SIG-M5 treated with dmso at 0.1 percent for 504 hours (cell line): ENCODE data around the gene WASF2.
A peak's percentile ranks its signal among the peaks of the same experiment; 100 is the strongest.
"Not testable (repeated sequence)": the region's sequence is repeated elsewhere in the genome, so short reads cannot be mapped to it uniquely, and the experiment has no call there.

Experiments used
- DNase-seq: peaks from one replicate; lab custom pipeline; 2025; ENCODE audit not compliant: unreplicated experiment; lab: John Stamatoyannopoulos, UW

Gene WASF2

DNA sequence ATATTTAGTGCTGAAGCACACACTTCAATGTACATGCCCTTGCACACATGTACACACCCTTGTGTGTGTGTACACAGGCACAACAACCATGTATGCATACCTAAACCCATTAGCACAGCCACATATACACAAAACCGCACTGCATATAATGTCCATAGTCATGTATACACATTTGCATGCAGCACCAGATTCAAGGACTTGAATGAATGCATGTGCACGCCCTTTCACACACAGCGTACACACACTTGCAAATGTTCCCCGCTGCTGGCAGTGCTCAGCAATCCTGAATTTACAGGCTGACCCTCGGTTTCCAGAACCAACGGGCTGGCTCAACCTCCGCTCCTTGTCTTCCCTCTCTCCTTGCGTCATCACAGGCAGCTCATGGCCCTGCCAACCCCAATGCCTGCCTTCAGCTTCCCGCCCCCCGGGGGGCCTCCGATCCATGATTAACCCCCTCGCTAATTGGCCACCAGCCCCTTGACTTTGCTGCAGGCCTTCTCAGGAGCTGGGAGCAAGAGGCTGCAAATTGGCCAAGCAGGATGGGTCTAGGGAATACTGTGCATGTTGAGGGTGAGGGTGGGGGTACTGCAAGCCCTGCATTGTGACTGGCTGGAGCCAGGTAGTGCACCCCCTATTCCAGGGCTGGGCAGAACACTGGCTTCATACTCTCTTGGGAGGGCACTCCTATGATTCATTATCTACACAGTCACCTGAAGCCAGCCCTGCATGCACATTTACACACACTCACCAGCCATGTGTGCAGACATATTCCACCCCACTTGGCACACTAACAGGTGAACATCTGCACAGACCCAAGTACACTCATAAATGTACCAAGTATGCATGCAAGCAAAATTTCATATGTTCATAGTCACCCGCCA is 89.6 kb downstream of the WASF2 start:
- DNase-seq = no peak

DNA sequence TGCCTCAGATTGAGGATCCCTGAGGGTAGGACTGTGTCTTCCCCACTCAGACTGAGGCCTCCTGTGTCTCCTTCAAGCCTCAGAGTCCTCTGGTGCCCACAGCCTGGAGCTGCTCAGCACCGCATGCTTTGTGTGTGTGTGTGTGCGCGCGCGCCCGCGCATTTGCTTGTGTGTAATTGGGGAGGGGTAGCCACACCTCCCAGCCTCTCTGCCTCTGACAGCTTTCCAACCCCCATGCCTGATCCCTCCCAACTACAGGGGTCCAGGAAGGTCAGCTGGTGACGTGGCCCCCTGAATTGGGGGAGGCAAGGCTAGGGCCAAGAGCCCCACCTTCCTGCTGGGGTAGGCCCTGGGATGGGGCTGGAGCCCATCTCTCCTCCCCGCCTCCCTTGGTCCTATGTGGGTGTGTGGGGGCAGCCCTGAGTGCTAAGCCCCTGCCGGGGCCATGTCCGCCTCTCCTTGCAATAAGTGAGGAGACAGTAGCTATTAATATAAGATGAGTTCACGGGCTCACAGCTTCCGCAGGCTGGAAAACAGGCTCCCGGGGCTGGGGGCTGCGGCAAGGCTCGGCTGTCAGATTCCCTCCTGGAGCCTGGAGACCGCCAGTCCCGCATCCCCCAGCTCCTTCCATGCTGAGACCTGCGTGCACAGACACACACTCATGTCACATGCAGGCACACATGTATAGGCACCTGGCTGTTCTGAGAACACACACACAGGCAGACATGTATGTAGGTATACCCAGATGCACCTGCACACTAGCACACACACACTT is 90.5 kb downstream of the WASF2 start:
- DNase-seq = no peak

DNA sequence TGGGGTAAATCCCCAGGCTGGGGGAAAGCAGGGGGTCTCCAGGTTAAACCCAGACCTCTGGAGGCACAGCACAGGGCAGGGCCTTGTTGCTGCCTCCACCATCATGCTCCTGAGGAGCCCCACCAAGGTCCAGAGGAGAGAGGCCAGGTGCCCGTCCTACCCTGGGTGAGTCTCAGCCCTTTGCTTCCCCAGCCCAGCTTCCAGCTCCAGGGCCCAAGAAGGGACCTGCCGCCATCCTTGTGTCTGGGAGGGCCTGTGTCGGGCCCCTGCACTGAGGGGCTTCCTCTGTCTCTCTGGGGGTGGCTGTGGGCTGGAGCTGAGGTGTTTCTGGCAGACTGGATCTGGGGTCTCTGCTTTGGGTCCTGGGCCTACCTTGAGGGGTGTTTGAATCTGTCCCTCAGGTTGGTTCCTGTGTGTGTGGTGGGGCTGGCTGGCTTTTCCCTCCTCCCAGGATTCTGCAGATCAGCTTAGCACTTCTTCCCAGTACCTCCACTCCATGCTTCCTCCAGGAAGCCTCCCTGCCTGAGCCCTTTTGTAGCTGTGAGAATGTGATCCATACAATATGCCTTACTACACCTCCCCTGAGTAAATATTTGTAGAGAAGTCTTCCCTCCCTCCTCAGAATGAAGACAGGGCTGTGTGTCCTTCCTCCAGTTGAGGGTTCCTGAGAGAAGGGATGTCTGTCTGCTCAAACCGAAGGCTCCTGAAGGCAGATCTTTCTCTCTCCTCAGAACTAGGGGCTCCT is 91.4 kb downstream of the WASF2 start:
- no peak for DNase-seq

DNA sequence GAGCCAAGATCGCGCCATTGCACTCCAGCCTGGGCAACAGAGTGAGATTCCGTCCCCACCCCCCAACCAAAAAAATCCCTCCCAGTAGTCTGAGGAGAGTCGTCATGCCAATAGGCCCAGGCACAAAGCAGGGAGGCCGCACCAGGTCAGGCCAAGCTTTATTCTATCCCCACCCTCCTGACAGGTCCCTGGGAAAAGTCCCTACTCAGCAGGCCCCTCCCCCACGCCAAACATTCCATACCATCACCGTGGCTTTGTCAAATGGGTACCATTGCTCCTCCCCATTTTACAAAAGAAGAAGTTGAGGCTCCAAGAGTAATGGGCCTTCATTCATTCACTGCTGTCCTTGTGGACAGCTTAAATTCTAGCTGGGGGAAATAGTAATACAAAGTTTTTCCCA is 92.2 kb downstream of the WASF2 start:
- no peak for DNase-seq

DNA sequence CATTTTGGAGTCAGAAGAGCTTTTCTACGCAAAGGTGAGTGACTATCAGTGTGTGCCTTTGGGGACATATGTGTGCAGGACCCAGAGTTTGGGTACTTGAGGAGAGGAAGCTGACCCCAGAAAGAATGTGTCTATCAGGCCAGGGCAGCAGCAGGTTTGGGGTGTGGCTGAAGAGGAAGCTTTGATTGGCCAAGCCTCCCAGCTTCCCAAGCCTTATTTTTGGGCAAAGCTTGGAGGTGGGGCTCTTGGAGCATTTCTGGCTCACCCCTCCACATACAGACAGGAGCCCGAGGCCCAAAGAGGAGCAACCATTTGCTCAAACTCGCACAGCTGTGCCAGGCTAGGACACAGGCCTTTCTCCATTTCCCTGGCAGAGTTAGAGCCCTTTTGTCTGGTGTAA is 92.9 kb downstream of the WASF2 start:
- no peak for DNase-seq

DNA sequence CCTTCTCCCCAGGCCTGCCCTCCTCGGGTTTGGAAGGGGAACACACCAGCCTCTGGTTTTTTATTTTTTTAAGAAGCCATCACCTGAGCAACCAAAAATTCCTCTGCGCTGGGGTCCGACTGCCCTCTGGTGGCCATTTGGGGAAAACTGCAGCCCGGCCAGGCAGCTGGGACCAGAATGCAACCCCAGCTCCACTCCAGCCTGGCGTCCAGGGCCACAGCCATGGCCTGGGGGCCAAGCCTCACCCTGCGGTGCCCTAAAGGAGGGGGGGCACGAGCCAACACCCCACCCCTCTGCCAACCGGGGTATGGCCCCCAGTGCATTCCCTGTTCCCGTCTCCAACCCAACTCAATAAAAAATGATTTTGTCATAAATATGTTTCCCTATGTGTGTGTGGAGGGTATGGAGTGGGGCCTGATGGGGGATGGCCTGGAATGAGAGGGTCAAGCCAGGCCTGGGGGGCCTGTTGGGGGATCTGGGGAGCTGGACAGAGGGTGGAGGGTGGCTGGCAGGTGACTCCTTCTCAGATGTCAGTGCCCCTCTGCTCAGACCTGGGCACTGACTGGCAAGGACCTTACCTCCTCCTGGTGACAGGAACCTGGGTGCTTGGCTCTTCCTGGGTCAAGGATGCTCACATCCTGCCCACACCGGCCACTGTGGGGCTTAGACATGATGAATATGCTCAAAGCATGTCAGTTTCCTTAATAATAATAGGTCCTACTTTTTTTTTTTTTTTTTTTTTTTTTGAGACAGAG is 94.3 kb downstream of the WASF2 start:
- peak; percentile 70 for DNase-seq

DNA sequence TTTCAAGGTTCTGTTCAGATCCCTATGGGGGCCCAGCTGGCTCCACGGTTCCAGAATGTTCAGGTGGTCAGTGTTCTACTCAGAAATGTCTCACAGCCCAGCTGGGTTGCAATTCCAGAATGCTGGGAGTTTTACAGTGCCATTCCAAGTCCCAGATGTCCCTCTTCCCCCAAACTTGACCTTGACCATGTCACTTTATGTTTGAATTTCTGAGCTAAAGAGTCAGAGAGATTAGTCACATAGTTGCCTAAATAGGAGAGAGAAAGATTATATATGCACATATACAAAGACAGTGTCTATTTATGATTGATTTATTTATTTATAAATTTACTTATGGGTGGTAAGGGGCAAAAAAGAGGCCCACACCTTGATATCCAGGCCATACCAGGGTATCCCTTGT is 95.0 kb downstream of the WASF2 start:
- no peak for DNase-seq

DNA sequence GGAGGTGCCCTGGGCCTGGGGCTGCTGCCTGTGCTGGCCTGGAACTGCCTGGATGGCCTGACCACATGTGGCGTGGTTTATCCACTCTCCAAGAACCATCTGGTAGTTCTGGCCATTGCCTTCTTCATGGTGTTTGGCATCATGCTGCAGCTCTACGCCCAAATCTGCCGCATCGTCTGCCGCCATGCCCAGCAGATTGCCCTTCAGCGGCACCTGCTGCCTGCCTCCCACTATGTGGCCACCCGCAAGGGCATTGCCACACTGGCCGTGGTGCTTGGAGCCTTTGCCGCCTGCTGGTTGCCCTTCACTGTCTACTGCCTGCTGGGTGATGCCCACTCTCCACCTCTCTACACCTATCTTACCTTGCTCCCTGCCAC is 95.7 kb downstream of the WASF2 start:
- DNase-seq = no peak

DNA sequence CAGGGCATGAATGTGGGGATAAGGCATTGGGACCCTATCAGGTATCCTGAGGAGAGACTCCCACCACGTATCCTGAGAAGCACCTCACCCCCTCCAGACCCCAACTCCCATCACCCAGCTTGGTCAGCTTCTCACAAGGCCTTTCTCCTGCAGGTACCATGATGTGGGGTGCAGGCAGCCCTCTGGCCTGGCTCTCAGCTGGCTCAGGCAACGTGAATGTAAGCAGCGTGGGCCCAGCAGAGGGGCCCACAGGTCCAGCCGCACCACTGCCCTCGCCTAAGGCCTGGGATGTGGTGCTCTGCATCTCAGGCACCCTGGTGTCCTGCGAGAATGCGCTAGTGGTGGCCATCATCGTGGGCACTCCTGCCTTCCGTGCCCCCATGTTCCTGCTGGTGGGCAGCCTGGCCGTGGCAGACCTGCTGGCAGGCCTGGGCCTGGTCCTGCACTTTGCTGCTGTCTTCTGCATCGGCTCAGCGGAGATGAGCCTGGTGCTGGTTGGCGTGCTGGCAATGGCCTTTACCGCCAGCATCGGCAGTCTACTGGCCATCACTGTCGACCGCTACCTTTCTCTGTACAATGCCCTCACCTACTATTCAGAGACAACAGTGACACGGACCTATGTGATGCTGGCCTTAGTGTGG is 96.2 kb downstream of the WASF2 start:
- DNase-seq = no peak

DNA sequence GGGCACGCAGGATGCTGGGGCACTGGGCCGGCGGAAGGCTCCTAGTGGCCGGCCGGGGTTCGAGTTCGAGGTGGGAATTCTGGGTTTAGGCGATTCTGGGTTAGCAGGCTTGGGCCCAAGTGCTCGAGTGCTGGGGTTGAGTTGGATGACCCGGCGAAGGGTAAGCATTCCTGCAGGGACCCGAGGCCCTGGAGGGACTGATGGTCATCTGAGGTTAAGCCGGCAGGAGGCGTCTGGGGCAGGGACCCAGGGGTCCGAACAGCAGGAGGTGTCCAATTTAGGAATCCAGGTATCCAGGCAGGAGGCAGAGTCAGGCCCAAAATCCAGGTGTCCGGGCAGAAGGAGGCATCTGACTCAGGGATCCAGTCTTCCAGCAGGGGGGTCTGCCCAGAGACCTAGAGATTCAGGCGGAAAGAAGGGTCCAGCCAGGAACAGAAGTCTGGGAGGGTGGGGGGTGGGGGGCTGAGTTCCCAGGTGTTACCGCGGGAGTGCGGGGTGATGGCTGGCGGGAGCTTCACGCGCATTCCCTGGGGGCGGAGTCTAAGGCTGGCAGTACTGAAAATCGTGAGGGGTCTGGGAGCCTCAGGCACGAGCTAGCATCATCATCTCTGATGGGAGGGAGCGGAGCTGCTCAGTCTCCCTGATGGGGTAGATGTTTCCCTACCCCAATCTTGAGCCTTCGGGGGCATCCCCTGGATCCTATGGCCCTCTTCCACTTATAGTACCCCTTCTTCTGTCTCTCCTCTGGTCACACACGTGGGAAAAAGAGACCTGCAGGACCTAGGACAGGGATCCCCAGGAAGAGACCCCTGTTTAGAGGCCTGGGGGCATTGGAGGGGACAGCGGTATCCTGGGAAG is 97.0 kb downstream of the WASF2 start:
- DNase-seq = no peak

DNA sequence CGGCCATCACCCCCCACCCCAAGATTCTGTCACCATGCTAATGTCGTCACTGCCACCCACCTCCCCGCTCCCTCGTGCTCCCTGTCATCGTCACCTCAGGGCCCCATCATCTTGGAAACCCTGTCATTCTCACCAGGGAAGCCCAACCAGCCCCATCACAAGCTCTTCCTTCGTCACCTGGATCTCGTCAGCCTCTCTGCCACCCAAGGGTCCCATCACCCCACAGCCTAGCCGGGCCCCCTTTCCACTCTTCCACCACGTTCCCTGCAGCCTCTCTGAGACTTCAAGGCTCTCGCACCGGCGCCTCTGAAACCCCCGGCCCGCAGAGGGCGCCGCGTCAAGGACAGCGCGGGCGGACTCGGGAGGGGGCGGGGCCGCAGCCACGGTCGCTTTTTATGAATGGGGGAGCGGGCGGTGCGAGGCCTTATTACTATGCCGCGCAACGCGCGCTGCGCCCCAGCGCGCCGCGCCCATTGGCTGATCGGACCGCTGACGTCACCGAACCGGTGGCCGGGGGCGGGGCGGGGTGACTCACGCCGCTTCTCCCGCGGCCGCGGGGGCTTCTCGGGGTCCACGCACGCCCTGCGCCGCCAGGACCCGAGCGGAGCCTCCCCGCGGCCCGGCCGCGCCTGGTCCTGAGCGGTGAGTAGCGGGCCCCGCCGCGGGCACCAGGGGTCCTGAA is 97.7 kb downstream of the WASF2 start, which contains the start of gene GPR3:
Gene GPR3 (plus strand): TSS at position 527 of the 682 bp plus-strand sequence. CDS start 1,177 bp downstream, outside the sequence.
- DNase-seq = peak; percentile 86

DNA sequence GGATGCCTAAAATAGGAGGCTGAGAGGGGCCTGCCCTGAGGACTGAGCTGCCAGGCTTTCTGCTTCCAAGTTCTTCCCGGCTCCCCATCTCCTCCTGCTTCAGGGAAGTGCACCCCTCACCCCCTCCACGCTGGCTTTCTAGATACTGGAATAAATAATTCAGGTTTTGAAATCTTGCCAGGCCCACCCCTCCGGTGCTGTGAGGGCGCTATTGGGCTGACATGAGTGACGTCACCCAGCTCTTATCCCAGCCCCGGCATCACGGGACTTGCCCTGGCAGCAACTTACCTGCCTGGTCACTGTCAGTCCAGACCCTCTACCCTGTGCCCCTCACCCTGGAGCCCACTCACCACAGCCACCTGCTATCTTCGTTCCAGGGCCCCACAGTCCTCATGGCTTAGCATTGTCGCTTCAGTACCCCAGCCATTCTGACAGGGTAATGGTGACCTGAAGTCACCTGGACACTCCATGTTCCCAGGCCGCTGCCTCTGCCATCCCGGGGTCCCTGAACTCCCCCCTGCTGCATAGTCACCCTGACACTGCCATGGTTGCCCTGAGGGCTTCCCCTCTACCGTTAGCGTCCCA is 98.4 kb downstream of the WASF2 start:
- DNase-seq = no peak

DNA sequence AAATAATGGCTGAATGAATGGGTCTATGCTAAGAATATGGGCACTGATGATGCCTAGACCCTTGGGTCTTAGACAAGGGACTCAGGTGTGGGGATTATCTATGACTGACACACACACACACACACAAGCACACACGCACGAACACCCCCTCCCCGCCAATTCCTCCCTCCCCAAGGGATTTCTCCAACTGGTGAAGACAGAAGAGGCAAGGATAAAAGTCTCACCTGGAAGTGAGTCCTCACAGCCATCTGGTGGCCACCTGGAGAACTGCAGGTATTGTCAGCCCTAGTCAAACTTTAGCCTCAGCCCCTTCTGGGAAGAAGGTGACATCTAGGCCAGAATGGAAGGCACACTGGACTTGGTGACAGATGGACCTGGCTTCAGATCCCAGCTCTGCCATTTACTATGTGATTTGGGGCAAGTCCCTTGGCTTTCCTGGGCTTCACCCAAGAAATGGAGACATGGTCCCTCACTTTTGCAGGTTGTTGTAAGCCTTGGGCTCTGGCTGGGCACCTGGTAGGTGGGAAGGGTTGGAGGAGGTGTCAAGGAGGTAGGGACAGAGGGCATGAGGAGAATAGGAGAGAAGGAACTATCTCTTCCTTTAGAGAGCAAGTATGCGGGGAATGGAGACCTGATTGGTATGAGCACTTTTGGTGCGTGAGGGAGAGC is 101.5 kb downstream of the WASF2 start:
- no peak for DNase-seq

DNA sequence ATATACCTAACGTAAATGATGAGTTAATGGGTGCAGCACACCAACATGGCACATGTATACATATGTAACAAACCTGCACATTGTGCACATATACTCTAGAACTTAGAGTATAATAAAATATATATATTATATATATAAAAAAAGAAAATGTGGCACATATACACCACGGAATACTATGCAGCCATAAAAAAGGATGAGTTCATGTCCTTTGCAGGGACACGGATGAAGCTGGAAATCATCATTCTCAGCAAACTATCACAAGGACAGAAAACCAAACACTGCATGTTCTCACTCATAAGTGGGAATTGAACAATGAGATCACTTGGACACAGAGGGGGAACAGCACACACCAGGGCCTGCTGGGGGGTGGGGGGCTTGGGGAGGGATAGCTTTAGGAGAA is 105.2 kb downstream of the WASF2 start:
- not testable (repeated sequence) for DNase-seq

DNA sequence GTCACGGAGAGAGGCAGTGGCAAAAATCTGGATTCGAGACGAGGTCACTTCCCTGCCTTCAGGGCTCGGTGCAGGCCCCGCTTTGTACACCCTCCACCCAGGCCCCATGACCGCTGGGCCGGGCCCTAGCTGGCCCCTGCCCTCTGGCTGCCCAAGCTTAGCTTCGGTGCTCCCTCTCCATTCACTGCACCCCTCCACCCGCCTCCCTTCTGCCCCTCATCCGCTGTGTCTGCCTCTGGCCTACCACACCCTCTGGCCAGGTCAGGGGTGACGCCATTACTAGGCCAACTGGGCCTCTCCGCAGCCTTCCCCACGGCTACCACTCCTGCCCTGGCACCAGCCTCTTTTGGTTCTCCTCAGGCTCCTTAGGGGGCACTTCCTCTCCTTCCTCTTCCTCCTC is 106.3 kb downstream of the WASF2 start:
- DNase-seq = no peak

DNA sequence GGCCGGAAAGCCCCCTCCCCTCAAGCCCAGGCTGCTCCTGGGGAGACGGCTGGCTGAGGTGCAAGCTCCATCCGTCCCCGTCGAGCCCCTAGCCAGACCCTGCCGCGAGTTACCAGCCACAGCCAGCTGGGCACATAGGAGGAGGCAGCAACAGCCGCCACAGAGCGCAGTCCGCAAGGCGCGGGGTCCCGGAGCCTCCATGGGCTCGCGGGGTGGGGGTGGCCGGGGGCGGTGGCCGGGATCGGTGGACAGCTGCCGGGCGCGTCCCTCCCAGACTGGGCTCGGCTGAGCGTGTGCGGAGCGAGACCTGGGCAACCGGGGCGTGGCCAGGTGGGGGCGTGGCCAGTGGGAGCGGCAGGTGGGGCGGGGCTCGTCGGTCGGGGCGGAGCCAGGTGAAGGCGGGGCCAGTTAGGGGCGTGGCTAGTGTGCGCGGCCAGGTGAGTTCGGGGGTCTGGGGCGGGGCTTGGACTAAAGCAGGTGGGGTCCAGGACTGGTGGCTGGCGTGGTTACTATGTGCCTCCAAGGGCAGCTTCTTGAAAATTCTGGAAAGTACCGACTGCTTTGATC is 106.8 kb downstream of the WASF2 start, which contains the start of gene CD164L2:
Gene CD164L2 (minus strand): TSS at position 295 of the 567 bp plus-strand sequence. CDS start 94 bp downstream, at position 201.
- DNase-seq = no peak

DNA sequence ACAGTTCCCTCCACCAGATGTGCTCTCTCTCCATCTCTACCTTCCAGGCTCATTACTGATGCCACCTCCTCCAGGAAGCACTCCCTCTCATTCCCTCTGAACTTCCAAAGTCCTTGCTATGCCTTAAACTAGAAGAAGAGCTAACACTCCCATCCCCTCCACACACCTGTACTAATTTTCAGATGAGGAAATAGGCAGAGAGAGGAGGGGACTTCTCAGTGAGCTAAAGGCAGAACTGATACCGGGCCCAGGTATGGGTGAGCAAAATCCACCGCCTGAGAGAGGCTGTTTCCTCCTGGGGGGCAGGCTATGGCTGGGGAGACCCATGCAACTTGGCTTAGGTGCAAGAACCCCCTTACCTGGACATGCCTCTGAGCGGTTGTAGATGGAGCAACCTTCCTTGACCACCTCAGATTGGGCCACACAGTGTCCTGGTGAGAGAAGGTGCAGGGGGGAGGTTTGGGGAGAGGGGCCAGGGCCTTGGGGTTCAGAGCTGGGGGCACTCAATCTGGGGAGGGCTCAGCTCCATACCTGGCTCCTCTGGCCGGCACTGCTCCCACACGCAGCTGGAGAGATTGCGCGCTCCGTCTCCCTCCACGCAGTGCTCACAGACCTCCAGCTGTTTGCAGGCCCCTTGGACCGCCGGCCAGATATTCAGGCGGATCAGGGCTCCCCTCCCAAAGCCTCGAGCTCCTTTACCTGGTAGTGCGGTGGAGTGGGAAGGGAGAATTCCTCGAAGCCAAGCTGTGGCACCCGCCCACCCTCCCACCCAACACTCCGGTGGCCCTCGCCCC is 107.8 kb downstream of the WASF2 start:
- no peak for DNase-seq
